ENCODE measurements around the gene EFCAB11.

DNA sequence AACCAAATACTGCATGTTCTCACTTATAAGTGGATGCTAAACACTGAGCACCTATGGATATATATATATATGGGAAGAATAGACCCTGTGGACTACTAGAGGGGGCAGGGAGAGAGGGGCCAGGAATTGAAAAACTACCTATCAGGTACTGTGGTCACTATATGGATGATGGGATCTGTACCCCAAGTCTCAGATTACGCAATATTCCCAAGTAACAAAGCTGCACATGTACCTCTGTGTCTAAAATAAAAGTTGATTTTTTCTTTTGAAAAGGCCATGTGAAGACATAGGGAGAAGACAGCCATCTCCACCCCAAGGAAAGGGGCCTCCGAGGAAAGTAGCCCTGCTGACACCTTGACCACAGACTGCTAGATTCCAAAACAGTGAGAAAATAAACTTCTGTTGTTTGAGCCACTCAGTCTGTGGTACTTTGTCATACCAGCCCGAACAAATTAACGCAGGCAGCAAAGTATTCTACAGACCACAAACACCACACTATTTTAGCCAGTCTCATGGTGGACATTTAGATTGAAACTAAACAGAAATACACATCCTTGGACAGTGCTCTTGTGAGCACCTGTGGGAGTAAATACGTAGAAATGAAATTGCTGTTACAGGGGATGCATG is 197.1 kb downstream of the EFCAB11 start:
- TF ChIP-seq, protein P1, sequence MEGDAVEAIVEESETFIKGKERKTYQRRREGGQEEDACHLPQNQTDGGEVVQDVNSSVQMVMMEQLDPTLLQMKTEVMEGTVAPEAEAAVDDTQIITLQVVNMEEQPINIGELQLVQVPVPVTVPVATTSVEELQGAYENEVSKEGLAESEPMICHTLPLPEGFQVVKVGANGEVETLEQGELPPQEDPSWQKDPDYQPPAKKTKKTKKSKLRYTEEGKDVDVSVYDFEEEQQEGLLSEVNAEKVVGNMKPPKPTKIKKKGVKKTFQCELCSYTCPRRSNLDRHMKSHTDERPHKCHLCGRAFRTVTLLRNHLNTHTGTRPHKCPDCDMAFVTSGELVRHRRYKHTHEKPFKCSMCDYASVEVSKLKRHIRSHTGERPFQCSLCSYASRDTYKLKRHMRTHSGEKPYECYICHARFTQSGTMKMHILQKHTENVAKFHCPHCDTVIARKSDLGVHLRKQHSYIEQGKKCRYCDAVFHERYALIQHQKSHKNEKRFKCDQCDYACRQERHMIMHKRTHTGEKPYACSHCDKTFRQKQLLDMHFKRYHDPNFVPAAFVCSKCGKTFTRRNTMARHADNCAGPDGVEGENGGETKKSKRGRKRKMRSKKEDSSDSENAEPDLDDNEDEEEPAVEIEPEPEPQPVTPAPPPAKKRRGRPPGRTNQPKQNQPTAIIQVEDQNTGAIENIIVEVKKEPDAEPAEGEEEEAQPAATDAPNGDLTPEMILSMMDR (IDR thresholded peaks at IDR 0.05) = no peak
- no peak for TF ChIP-seq POLR2AphosphoS5 (IDR thresholded peaks at IDR 0.05)
